Measurements from ENCODE around the gene HDAC1. TPM values are rescaled to one million over a fixed set of nuclear protein-coding genes. Genes with fewer than 3 reads are reported as not detected.

The HDAC1 gene
- total RNA-seq, 1 experiment from 2014 or later: 122 TPM

DNA sequence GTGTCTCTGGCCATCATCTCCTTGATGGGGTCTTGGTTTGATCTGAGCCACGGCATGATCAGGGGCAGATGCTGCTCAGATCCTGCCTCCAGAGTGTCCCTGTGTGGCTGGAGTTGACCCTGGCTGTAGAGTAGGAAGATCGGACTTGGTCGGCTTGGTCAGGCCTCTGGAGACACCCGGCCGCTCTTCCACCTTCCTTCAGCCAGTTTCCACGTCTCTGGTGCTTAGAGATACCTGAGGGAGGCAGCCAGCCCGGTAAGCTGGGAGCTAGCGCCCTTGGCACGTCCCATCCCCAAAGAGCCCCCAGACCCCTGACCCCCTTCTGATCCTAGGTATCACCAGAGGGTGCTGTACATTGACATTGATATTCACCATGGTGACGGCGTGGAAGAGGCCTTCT is 35.3 kb downstream of the HDAC1 start:
- no peak for DNase-seq (ENCODE audit: low read depth)

DNA sequence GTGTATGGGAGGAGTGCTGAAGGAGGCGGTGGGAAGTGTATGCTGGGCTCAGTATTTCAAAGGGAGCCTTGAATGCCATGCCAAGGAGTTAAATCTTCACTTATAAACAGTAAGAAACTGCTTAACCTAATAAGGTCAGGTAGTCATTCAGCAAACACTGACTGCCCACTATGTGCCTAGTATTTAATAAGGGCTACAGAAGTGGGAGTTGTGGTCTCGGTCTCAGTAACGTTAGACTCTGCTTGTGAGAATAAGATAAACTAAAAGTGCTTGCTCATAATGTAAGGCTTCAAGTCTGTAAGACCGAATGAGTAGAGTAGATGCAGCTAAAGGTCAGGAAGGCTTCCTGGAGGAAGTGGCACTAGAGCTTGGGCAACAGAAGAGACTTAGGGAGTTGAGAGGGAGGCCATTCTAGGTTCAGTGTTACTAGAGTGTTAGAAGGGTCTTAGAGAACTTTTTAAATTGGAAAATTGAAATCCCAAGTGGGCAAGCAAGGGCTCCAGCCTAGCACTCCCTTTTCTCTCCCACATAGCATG is 38.1 kb downstream of the HDAC1 start:
- DNase-seq (ENCODE audit: low read depth): no peak

DNA sequence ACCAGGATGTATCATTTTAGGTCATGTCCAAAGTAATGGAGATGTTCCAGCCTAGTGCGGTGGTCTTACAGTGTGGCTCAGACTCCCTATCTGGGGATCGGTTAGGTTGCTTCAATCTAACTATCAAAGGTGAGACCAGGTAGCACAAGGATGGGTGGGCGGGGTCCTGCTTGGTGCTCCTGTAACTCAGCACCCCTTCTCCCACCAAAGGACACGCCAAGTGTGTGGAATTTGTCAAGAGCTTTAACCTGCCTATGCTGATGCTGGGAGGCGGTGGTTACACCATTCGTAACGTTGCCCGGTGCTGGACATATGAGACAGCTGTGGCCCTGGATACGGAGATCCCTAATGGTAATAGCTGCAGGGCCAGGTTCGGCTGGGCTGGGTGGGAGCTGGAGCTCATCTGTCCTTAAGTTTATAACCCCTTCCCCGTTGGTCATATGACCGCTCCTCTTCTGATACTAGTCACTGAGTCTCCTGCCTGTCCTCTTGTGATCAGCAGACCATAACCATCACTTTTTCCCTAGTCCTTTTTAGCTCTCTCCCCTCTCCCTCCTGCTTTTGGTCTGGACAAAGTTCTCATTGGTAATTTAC is 38.8 kb downstream of the HDAC1 start:
- no peak for DNase-seq (ENCODE audit: low read depth)

DNA sequence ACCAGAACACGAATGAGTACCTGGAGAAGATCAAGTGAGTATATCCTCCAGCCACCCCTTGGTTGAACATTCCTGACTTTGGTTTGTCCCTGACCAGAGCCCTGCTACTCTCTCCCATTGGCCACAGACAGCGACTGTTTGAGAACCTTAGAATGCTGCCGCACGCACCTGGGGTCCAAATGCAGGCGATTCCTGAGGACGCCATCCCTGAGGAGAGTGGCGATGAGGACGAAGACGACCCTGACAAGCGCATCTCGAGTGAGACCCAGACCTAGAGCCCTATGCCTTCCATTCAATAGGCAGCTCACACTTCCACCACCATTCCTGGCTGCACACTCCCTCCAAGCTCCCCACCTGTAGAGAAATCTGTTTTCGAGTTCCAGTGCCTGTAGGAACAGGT is 39.7 kb downstream of the HDAC1 start:
- DNase-seq (ENCODE audit: low read depth): no peak

DNA sequence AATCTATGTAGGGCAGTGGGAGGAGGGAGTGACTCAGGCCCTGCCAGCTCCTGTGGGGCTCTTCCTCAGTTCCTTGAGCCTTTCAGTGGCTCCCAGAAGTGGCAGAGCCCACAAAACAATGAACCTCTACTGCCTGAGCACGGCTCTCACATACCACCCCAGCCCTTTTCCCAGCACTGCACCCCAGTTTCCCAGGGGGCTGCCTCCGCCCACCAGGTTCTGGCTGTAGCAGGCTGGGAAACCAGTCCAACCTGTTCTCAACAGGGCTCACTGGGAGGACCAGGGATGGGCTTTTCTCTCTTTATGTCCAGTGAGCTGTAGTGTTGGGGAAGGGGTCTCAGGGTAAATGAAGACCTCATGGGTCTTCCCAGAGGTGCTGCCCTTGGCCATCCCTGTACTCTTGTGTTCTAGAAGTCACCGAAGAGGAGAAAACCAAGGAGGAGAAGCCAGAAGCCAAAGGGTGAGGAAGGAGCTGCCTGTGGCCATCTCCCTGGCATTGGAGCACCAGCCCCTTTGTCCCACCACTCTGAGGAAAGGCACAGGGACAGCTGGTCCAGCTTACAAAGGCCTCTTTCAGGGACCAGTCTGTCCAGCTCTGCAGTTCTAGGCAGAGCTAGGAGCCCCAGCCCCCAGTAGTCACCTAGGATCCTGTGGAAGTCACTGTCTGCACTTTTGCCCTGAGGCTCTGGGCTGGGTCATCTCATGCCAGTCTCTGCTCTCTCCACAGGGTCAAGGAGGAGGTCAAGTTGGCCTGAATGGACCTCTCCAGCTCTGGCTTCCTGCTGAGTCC is 40.6 kb downstream of the HDAC1 start:
- no peak for DNase-seq (ENCODE audit: low read depth)

DNA sequence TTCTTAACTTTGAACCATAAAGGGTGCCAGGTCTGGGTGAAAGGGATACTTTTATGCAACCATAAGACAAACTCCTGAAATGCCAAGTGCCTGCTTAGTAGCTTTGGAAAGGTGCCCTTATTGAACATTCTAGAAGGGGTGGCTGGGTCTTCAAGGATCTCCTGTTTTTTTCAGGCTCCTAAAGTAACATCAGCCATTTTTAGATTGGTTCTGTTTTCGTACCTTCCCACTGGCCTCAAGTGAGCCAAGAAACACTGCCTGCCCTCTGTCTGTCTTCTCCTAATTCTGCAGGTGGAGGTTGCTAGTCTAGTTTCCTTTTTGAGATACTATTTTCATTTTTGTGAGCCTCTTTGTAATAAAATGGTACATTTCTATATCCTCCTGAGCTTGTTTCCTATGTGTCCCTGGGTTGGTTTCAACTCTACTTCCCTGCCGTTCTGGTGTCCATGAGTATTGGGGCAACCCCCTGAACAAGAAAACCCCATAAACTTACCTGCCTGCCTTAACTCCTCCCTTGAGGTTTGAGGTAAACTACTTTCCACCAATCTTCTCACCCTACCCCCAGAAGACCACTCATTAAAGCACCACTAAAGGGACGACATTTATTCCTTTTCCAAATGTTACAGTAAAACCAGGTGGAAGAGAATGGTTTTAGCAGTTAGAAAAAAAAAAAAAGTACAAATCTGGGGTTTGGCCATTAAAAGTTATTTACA is 41.5 kb downstream of the HDAC1 start:
- no peak for DNase-seq (ENCODE audit: low read depth)

DNA sequence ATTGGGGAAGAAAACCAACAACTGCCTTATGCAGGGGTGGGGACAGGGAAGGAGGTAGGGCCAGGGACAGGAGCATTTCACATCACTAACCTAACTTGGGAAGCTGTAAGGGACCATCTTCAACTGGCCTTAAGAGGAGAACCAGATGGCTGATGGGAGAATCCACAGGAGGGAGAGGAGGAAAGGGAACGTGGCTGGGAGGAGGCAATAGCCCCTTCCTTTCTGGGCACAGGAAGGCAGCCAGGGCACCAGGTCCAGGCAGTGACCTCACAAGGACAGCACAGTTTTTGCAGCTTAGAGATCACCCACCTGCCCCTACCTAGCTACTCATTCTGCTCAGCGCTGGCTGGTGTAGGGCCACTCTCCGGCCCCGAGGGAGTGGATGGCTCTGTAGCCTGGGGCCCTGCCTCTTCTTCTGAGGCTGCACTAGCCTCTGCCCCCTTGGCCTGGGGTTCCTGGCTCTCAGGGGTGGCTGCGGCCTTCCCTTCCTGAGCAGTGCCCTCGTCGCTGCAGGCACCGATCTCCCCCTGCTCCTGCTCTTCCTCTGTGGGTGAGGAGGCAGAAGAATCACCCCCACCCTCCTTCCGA is 42.5 kb downstream of the HDAC1 start:
- no peak for DNase-seq (ENCODE audit: low read depth)

DNA sequence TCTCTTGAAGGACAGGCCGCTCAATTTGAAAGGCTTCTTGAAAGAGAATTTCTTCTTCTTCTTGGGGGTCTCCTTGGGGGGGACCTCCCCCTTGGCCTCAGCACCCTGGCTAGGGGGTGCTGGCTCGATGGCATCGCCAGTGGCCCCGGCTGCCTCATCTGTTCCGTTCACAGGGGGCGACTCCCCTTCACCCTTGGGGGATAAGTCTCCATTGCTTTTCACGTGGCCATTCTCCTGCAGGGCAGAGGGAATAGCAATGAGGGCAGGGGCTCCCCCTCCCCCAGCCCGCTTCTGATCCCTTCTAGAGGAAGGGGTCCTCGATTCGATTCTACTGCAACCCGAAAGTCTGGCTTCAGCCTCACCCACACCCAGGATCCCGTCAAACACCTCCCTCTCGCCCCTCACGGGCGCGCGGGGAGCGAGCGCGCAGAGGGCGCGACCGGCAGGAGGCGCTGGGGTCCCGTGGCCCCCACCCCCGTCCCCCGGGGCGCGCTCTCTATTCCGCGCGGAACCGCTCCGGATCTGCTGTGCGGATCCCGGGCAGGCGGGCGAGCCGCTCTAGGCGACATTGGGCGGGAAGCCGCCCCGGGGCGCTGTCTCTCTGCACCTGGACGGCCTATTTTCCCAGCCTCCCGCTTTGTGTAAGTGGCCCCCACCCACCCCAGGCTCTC is 43.1 kb downstream of the HDAC1 start:
- peak; percentile 60 for DNase-seq (ENCODE audit: low read depth)

DNA sequence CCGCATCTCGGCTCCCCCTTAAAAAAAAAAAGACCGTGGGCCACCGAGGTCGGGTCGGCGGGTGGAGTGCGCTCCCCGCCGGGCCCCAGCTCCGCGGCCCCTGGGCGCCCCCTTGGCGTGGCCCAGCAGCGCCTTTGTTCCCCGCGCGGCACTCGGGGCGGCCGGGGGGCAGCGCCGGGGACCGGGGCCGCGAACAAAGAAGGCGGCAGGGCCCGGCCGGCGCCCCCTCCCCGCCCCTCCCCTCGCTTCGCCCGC is 43.6 kb downstream of the HDAC1 start:
- DNase-seq (ENCODE audit: low read depth): no peak

DNA sequence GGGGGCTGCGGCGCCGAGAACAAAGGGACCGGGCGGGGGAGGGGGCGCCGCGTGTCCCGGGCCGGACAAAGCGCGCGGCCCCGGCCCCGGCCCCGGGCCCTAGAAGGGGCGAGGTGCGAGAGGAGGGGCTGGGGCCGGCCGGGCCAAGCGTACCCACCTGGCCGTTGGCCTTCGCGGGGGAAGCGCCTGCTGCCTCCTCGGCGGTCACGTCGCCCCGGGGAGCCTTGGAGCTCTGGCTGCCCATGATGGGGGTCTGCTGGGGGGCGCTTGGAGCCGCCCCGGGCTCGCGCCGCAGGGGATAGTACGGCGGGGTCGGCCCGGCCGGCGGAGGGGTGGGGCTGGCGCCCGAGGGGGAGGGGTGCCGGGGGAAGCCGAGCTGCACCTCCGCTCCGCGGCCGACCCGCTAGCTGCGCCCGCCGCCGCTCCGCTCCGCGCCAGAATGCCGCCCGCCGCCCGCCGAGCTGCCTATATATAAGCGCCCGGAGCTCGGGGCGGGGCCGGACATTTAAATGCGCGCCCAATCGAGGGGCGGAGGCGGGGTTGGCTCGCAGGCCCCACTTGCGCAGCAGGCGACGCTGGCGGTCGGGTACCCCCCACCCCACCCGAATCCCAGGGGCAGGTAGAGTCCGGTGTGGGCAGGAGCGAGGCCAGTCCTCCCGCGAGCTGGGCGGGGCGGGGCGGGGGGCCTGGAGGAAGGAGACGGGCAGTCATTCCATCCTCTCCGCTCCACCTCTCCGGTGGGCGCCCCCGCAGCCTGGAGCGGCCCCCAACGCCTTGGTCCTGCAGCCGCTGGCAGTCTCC is 44.1 kb downstream of the HDAC1 start, which contains the start of gene MARCKSL1:
TSS of gene MARCKSL1 (minus strand) at position 444 of the 801 bp plus-strand sequence. CDS start at position 244, 200 bp downstream.
- peak; percentile 82 for DNase-seq (ENCODE audit: low read depth)

DNA sequence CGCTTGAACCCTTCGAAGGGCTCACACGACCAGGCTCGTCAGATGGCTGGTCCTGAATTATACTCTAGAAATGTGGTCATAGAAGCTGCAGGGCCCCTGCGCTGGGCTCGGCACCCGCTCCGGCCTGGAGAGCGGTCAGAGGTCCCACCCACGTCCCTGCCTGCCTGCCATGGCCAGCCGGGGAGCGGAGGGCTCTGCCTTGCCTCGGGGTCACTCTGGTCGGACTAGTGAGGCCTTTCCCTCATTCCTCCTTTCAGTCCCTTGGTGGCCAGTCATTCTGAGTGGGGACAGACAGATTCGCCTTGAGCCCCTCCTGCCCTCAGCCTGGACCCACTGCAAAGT is 44.7 kb downstream of the HDAC1 start:
- no peak for DNase-seq (ENCODE audit: low read depth)

DNA sequence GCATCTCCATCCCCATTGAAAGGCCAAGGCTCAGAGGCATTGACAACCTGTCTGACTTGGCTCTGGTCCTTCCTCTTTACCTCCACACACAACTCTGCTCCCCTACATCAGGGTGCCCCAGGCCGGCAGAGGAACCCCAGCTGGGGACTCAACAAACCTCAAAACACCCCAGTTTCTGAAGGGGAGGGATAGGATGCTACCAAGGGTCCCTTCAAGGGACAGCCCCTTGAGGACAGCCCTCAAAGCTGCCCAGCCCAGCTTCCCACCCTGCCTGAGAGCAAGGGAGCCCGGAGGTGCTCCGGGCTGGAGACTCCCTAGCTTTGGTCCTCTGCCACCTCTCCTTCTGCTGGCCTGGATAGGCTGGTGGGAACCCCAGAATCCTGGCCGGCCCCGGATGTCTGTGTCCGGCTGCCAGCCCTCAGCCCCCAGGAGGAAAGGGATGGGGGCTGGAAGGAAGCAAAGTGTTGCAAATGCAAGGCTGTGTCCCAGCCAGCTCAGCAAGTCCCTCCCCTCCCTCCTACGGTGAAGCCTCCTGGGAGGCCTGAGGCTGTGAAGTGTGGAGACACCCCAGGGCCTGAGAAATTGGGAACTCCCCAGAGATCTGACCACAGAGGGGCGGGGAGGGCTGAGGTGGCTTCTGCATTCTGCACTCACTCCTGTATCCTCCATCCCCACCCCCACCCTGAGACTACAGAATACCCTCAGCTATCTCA is 45.2 kb downstream of the HDAC1 start:
- peak; percentile 78 for DNase-seq (ENCODE audit: low read depth)

DNA sequence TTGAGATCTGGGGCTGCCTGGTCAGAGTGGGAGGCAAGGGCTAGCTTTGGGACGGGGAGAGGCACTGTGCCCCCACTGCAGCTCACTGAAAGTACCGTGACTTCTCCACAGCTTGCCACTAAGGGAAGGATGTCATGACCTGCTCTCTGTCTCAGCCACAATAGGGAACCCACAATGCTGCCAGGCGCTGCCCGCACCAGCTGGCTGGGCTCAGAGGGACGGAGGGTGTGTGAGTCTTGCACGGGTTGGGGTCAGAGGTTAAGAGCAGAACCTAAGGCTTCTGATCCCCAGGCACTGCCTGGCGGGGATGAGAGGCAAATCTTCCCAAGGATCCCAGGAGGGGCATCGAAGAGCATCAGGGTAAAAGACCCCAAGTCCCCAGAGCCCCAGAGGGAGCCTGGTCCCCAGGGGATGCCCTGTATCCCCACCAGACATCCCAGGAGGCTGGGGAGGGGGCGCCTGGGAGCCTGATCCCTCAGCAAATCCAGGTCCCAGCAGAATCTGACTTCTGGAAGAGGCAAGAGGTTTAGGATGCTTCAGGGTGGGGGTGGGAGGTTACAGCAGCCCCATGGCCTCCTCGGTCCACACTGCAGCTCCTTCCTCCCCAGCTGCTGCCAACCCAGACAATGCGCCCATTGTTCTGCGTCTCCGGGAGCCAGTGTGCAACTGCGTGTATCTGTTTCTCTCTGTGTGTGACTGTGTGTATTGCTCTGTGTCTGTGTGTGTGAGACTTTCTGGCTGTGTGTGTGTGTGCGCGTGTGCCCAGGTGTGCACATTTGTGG is 46.2 kb downstream of the HDAC1 start:
- DNase-seq (ENCODE audit: low read depth): peak; percentile 62

DNA sequence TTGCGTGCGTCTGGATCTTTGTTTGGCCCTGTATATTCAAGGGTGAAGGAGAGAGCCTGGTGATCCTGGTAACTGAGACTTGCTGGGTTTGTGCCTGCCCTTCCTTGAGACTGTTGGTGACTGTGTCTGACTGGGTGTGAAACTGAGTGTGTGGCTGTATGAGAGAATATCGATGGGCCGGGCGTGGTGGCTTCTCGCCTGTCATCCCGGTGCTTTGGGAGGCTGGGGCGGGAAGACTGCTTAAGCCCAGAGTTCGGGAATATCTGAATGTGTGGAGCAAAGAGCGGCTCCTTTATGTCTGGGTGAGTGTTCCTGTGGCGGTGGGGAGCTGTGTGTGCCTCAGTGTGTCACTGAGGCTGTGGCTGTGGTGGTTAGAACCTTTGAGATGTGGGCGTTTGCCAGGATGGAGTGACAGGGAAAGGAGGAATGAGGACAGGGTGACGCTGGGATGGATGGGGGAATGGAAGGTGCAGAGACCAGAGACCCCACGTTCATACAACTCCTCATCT is 46.8 kb downstream of the HDAC1 start:
- DNase-seq (ENCODE audit: low read depth): no peak

DNA sequence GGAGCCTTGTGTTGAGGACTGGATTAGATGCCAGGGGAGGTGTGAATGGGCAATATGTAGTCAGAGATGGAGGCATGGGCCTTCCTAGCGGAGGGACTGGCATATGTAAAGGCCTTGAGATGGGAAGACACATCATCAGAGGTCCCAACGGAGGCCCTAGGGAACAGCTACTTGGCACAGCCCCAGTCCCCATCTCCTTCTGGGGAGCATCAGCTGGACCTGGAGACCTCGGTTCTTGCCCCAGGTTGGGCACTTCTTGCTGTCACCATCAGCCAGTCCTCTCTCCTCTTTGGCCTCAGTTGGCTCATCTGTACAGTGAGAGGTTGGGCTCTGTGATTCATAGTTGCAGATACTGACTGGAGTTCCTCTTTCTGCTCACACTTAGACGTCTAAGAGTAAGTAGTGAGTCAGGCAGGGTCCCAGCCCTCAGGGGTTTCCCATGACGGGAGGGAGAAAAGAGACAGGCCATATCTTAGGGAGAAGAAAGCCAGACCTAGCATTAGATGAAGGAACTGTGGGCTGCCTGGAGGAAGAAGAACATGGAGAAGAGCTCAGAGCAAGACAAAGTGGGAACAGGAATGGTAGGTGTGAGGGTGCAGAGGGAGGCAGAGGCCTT is 47.6 kb downstream of the HDAC1 start:
- DNase-seq (ENCODE audit: low read depth): peak; percentile 64

DNA sequence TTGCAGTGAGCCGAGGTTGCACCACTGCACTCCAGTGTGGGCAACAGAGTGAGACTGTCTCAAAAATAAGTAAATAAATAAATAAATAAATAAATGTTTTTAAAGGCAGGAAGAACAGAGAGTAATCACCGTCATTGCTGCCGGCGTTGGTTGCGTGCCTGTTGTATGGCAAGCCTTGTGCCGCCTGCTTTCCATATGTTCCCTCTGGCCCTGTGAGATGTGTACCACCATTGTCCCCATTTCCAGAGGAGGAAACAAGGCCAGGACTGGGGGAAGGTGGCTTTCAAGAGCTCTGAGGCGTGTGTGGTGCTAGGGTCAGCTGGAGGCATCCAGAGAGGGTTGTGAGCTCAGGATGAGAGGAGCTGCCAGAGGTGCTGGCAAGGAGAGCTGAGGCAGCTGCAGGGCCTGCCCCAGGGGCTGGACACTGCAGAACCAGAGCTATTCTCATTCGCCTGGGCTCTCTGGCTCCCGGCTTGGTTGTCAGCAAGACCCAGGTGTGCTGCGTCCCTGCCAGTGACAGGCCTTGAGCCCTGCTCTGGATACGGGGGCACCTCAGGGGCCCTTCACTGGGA is 49.4 kb downstream of the HDAC1 start:
- no peak for DNase-seq (ENCODE audit: low read depth)

DNA sequence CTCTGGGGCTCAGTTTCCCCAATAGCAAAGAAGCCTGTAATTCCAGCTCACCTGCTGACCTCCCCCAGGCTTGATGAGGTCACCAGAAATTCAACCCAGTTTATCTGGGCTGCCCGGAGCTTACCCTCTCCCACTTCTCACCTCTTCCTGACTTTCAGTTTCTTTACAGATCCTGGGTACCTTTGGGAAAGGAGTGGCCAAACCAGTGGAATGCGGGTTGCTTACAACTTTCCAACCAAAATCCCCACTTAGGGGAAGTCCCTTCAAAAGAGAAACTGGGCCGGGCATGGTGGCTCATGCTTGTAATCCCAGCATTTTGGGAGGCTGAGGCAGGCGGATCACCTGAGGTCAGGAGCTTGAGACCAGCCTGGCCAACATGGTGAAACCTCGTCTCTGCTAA is 50.1 kb downstream of the HDAC1 start:
- DNase-seq (ENCODE audit: low read depth): peak; percentile 54

DNA sequence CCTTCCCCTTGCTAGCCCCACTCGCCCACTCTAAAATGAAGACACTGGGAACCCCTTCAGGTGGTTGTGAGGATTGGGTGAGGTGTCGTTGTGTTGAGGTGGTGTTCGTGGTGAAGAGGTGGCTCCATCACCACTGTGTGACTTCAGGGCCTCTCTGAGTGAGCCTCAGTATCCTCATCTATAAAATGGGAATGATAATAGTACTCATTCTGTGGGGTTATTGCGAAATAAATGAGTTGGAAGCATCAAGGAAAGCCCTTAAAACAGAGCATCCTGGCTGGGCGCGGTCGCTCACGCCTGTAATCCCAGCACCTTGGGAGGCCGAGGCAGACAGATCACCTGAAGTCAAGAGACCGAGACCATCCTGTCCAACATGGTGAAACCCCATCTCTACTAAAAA is 50.8 kb downstream of the HDAC1 start:
- DNase-seq (ENCODE audit: low read depth): no peak

Data from Daoy (cell line).